Activated naive CD4-positive, alpha-beta T cell treated with anti-CD3 and anti-CD28 coated beads, Interleukin-2, amount 50 U/mL, for 24 hours (primary cell): ENCODE results near the gene DKK3.

Experiments used
- H3K27ac Mint-ChIP-seq: one replicate; pipeline ENCODE4 v1.8.0; 2021; ENCODE audit warnings: mild to moderate bottlenecking, mixed read lengths
- H3K27me3 Mint-ChIP-seq: one replicate; pipeline ENCODE4 v1.8.0; 2021; ENCODE audit warnings: mixed read lengths
- H3K36me3 Mint-ChIP-seq: one replicate; pipeline ENCODE4 v1.8.0; 2021; ENCODE audit warnings: mixed read lengths
- H3K4me1 Mint-ChIP-seq: one replicate; pipeline ENCODE4 v1.8.0; 2021; ENCODE audit warnings: mixed read lengths
- H3K4me3 Mint-ChIP-seq: one replicate; pipeline ENCODE4 v1.8.0; 2021; ENCODE audit warnings: mild to moderate bottlenecking, mixed read lengths
- H3K9me3 Mint-ChIP-seq: one replicate; pipeline ENCODE4 v1.8.0; 2021; ENCODE audit warnings: mixed read lengths

DKK3 gene

DNA sequence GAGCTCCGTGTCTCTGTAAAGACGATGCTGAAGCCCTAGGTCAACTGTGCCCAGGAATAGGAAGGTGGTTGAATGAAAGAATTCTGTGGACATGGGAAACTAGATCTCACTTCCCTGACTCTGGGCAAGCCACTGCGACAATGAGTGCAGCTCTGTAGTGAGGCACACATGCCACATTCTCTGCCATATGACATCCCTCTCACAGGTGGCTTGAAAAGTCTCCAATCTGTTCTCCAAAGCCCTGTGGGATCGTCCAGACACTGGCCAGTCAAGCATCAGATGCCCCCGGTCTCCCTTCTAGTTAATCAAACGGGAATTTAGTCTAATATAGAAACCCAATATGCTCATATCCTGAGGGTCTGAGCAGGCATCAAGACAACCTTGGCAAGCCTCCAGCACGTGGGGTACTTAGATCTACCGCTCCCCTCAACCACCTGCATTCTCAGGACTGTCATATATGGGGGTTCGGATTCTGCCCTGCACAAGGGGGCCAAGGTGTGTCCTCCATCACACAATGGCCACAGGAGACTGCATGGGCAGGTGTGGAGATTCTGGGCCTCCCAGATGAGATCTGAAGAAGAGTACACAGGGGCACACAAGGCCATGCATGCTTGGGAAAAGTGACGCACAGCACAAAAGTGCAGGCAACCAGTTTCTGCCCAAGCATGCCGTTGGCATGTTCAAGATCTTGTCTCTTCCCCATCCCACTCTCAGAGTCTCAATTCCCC is 11.9 kb downstream of the DKK3 start:
- no peaks in the 10 kb centered on the region for H3K9me3 Mint-ChIP-seq
- no peak overlapping the region for H3K27ac Mint-ChIP-seq
- H3K4me1 Mint-ChIP-seq, result peaks cover 4% of the 10 kb centered on the region
- H3K27me3 Mint-ChIP-seq, result peaks cover 10% of the 10 kb centered on the region
- no peaks in the 10 kb centered on the region for H3K36me3 Mint-ChIP-seq
- no peak overlapping the region for H3K4me3 Mint-ChIP-seq

DNA sequence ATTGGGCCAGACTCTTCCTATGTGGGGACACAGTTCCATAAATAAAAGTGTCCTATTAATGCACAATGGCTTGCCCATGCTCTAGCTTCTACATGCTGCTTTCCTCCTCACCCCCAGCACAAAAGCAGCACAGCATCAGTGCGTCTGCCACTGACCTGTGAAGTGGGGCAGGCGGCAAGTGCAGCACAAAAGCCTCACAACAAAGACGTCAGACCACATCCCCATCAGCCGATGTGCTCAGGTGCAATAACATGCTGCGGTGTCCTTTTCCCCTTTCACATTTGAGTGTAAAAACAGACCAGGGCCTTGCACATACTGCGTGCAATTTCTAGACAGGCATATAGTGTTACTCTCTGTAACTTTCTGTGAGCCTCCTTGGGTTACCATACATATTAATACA is 12.8 kb downstream of the DKK3 start:
- H3K4me1 Mint-ChIP-seq, result peaks cover 4% of the 10 kb centered on the region
- H3K36me3 Mint-ChIP-seq, result peaks cover under 1% of the 10 kb centered on the region
- no peak overlapping the region for H3K4me3 Mint-ChIP-seq
- no peaks in the 10 kb centered on the region for H3K9me3 Mint-ChIP-seq
- H3K27ac Mint-ChIP-seq, result no peak overlapping the region
- H3K27me3 Mint-ChIP-seq, result peaks cover 8% of the 10 kb centered on the region

DNA sequence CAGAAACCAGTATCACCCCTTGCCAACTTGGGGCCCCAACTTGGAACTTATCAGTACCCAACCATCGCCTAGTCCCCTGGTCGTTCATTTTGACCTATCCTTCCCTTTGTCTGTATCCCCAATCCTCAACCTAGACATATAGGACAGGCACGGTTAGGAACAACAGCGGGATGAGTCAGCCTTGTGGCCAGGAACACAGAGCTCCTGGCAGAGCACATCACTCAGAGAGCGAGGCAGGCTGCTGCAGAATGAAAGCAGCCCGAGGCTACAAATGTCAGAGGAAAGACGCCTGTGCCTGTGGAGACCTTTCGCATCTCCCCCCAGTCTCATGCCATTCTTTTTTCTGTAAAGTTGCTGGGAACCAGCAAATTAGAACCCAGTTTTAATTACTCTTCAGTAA is 14.6 kb downstream of the DKK3 start:
- Mint-ChIP-seq H3K4me3 (no peak overlapping the region), H3K9me3 (no peaks in the 10 kb centered on the region)

DNA sequence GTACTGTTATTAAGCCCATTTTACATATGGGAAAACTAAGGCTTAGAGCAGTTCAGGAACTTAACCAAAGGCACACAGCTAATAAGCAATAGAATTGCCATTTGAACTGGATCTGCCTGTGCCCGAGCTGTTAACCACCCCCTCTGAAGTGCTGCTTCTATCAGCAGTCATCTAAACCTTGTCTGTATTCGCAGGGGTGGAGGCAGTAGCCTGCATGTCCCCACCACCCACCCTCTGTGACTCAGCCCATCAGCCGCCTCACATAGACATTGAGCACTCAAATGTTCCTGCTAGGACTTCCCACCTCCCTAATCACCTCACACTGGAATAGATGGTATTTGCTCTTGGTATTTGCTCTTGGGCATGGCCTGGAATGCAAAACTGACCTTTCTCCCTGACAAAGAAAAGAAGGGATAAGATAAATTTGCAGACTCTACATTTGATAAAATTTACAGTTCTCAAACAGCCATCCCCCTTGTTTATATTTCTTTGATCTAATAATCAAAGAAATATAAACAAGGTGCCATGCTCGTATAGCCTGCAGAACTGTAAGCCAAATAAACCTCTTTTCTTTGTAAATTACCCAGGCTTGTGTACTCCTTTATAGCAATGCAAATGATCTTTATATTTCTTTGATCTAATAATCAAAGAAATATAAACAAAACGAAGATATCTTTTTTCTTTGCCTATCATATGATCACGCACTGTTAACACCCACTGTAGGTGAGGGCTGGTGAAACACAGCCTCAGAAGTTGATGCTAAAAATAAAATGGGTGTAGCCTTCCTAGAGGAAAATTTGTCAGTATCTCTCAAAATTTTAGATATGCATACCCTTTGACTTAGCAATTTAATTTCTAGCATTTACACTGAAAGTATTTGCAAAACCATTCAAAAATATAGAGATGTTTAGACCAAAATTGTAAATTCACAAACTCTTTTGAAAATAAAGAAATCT is 15.9 kb downstream of the DKK3 start:
- H3K27me3 Mint-ChIP-seq, result peaks cover 6% of the 10 kb centered on the region
- H3K4me3 Mint-ChIP-seq, result no peak overlapping the region
- no peak overlapping the region for H3K27ac Mint-ChIP-seq

More for the DNA sequence above, 14.6 kb downstream of the DKK3 start:
- peaks cover 2% of the 10 kb centered on the region for H3K36me3 Mint-ChIP-seq
- H3K27me3 Mint-ChIP-seq, result peaks cover 6% of the 10 kb centered on the region
- H3K27ac Mint-ChIP-seq, result no peak overlapping the region
- peaks cover 4% of the 10 kb centered on the region for H3K4me1 Mint-ChIP-seq

DNA sequence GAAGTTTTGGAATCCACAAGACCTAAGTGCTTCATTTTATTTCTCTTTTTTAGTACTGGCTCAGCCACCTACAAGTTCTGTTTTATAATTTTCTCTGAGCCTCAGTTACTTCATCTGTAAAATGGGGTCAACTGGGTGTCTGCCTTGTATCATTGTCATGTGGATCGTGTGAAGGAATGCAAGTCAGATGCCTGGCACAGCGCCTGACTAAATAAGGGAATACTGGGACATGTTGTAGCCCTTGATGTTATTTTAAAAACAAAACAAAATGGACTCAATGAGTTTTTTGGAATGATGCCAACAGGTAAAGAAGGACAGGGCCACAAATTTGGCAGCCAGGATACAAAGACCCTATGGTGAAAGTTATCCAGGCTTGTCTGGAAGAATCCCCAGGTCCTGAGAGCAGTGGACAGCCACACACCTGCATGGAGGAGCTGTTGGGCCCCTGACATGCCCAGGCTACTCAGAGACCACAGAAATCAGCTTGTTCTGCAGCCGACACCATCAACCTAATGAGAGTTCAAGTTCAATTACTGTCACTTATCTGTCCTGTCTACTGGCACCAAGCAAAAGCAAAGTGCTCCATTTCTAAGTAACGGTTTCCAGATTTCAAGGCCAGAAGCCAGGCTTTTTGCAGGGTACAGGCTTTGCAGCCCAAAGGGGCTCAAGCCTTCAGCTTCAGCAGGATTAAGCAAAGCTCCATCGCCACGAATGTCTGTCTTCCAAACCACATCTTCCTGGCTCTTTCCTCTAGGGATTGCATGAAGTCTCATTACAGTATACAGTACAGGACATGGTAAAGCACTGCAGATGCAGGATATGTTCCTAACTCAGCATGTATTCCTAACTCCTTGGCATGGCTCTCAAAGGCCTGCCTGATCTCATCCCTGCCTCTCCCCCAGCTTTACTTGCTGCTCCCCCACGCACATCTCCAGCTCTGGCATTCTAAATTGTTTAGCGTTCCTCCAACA is 18.4 kb downstream of the DKK3 start:
- Mint-ChIP-seq H3K27me3 (peaks cover 3% of the 10 kb centered on the region), H3K9me3 (no peaks in the 10 kb centered on the region), H3K36me3 (peaks cover 2% of the 10 kb centered on the region), H3K27ac (no peak overlapping the region), H3K4me3 (no peak overlapping the region), H3K4me1 (no peaks in the 10 kb centered on the region)

More for the DNA sequence above, 15.9 kb downstream of the DKK3 start:
- Mint-ChIP-seq H3K9me3 (no peaks in the 10 kb centered on the region), H3K36me3 (peaks cover 2% of the 10 kb centered on the region), H3K4me1 (no peaks in the 10 kb centered on the region)

DNA sequence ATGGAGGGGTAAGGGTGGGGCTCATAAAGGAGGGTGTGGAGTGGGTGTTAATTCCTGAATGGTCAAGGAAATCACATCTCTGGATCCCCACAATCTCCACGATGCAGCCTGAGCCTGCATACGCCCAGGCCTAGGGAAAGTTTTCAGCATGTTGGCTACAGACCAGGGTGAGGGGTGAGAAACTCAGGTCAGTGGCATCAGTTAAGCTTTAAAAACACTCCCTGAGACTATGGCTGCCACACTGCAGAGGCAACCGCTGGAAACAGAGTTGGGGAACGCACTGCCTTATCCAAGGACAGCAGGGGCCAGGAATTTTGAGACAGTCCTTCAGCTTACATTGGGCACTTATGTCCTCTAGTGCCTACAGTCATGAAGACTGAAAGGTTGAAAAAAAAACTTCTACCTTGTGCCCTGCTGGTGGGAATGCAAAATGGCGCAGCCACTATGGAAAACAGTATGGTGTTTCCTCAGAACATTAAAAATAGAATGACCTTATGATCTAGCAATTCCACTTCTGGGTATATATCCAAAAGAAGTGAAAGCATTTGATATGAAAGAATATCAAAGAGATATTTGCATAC is 19.7 kb downstream of the DKK3 start:
- Mint-ChIP-seq H3K27me3 (peaks cover 2% of the 10 kb centered on the region), H3K36me3 (peaks cover 2% of the 10 kb centered on the region), H3K9me3 (no peaks in the 10 kb centered on the region), H3K4me1 (no peaks in the 10 kb centered on the region), H3K4me3 (no peak overlapping the region), H3K27ac (no peak overlapping the region)

DNA sequence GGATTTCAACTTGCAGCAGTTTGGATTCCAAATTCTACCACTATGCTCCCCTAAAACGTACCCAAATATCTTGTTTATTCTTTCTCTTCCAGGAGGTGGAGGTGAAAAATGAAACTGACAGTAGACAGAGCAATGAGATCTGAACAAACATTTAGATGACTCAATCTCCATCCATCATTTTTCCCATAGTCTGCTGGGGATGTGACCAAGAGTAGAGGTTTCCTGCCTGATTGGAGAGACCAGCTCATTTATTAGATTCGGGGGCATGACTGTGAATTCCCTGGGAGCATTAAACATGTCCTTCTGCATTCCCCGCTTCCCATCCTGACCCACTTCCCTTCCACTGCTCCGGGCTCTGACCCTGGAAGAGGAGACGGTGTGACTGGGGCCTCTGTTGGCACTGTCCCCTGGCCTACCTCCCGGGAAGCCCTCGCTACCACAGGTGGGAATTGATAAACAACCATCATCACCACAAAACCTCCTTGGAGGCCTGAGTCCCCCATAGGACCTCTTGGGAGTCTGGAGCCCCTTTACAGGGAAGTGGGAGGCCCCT is 20.3 kb downstream of the DKK3 start:
- Mint-ChIP-seq H3K9me3 (no peaks in the 10 kb centered on the region), H3K27ac (no peak overlapping the region), H3K27me3 (peaks cover 1% of the 10 kb centered on the region), H3K4me3 (no peak overlapping the region), H3K4me1 (no peaks in the 10 kb centered on the region), H3K36me3 (peaks cover 2% of the 10 kb centered on the region)

DNA sequence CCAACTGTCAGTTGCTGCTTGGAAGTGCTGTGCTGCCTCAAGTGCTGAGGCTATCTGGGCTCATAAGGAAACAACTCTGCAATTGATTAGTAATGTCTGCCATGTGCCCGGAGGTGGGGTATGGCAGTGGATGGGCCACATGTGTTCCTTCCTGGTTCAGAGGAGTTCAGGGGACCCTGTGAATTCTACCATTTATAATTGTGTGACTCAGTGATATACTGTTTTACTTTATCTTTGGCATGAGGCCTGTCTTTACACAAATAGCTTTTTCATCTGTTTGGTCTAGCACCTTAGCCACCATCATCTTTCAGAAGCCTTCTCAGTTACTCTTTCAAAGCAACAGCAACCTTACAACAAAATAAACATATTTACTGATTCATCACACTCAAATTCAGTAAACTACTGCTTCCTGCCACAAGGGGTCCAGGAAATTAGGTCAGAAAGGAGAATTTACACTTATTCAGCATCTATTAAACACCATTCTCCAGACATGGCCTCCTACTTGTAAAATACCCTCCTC is 20.9 kb downstream of the DKK3 start:
- Mint-ChIP-seq H3K4me1 (no peaks in the 10 kb centered on the region), H3K27ac (no peak overlapping the region), H3K9me3 (no peaks in the 10 kb centered on the region), H3K36me3 (peaks cover 2% of the 10 kb centered on the region), H3K27me3 (peaks cover 1% of the 10 kb centered on the region), H3K4me3 (no peak overlapping the region)

DNA sequence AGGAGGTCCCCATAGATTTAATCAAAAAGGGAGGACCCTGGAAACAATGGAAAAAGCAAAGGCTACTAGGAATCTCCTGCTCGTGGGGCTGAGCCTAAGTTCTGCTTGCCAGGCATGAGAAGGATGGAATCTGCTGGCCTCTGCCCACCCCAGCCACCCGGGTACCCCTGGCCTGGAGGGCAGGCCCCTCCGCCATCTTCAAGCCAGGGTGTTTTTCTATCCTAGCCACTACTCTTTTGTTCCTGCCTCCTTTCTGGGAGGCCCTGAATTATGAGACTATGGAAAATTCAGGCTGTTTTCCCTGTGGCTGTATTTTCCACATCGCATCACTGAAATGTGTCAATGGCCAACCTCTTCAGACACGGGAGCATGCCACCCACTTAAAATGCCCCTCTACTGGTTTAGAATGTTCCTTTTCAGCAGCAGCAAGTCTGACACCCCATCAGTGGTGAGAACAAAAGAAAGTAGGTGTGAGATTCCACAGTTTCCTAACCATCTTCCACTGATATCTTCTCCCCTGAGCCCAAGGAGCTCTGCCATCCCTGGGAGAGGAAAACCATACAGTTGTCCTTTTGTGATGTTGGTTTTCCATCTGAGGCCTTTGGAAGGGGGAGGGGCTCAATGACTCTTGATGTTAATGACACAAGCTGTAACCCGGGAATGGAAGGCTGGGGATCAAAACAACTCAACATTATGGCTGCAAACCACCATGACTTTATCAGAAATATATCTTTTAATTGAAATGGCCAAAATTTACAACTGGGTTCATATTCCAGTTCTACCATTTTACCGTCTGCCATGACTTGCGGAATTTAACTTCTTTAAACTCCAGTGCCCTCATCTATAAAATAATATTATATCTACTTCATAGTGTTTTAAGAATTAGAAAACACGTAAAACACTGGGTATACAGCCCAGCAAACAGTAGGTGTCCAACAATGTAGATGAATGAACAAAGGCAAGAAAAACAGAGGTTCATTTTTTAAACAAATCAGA is 22.2 kb downstream of the DKK3 start:
- Mint-ChIP-seq H3K4me1 (no peaks in the 10 kb centered on the region), H3K9me3 (no peaks in the 10 kb centered on the region), H3K27ac (no peak overlapping the region)

DNA sequence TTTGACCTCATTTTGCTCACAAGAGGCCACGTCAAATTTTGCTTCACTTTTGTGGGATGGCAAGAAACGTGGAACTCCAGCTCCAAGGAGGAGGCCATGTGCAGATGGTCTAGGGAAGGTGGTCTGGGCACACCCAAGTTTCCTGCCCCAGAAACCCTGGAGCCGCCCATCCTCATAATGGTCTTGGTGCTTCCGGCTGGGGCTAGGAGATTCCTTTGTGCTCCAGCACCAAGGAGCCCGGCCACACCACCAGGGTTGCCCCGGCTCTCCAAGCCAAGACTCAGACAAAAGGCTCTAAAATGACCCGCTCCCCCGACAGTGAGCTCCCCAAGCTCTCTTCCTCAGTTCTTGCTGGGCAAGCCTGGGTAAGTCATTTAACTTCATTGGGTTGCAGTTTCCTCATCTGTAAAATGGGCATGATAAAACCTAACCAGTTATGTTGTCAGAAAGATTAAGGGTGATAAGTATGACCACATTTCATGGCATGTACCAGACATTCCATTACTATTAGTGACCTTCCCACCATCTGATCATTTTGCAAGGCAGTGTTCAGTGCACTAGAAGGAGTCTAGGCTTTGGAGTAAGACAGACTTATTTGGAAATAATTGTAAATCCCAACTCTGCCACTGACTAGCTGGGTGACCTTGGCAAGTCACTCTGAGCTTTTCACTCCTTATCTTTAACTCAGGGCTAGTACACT is 23.3 kb downstream of the DKK3 start:
- H3K36me3 Mint-ChIP-seq, result no peaks in the 10 kb centered on the region
- H3K9me3 Mint-ChIP-seq, result no peaks in the 10 kb centered on the region
- H3K4me3 Mint-ChIP-seq, result no peak overlapping the region
- H3K27ac Mint-ChIP-seq, result no peak overlapping the region
- H3K27me3 Mint-ChIP-seq, result no peaks in the 10 kb centered on the region
- H3K4me1 Mint-ChIP-seq, result no peaks in the 10 kb centered on the region

More for the DNA sequence above, 22.2 kb downstream of the DKK3 start:
- peaks cover 2% of the 10 kb centered on the region for H3K36me3 Mint-ChIP-seq
- H3K27me3 Mint-ChIP-seq, result no peaks in the 10 kb centered on the region
- H3K4me3 Mint-ChIP-seq, result no peak overlapping the region

DNA sequence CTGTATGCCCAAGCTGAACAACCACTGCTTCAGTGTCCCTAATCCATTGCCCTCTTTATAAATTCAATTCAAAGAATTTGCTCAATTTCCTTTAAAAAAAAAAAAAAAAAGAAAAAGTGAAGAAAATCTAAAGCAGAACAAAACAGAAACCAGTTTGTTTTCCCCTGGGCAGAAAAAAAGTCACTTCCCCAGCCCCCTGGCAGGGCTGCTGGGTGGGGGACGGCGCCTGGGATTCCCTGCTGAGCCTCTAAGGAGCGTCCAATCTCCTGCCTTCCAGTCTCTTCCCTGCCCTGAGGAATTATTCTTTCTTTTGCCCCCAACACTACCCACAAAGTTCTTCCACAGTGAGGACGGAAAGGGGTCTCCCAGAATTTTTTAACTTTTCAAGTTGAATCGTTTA is 23.9 kb downstream of the DKK3 start:
- no peaks in the 10 kb centered on the region for H3K9me3 Mint-ChIP-seq
- H3K36me3 Mint-ChIP-seq, result no peaks in the 10 kb centered on the region
- H3K27ac Mint-ChIP-seq, result no peak overlapping the region
- H3K4me1 Mint-ChIP-seq, result no peaks in the 10 kb centered on the region
- H3K4me3 Mint-ChIP-seq, result no peak overlapping the region
- H3K27me3 Mint-ChIP-seq, result no peaks in the 10 kb centered on the region

DNA sequence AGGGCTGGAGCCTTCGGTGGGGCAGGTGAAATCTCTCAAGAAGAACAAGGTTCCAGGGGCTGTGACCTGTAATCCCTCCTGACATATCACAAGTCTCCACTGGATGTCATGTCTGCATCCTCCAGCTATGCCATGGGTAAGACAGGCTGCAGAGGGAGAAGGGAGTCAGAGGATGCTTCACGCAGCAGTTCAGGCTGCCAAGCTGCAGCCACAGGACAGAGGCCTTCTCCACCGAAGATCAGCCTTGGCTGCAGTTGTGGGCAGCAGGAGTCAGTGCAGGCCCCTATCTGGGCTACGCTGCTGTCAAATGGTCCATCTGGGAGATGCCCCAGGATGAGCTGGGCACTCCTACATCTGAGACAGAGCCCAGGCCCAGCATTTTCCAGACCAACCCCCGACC is 25.0 kb downstream of the DKK3 start:
- H3K4me1 Mint-ChIP-seq, result no peaks in the 10 kb centered on the region
- H3K27ac Mint-ChIP-seq, result no peak overlapping the region
- no peaks in the 10 kb centered on the region for H3K9me3 Mint-ChIP-seq
- H3K27me3 Mint-ChIP-seq, result no peaks in the 10 kb centered on the region
- no peak overlapping the region for H3K4me3 Mint-ChIP-seq
- H3K36me3 Mint-ChIP-seq, result no peaks in the 10 kb centered on the region

DNA sequence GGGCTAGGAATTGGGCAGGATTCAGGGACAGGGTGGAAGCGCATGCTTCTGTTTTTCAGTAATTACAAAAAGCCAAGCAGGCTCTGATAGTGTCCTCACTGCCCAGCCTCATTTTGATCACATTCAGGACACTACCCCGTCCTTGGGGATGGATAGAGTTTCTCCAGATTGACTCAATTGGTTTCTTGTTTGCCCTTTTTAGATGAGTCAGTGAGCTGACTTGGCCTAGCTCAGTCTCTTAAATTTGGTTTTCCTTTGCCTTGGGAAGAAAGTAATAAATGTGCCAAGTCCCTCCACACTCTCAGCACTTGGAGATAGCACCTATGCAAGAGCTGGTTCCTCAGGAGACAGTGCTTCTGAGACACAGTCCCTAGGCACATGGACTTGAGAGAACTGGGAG is 25.5 kb downstream of the DKK3 start:
- Mint-ChIP-seq H3K27ac (no peak overlapping the region), H3K9me3 (no peaks in the 10 kb centered on the region), H3K27me3 (no peaks in the 10 kb centered on the region), H3K4me3 (no peak overlapping the region), H3K36me3 (no peaks in the 10 kb centered on the region), H3K4me1 (no peaks in the 10 kb centered on the region)
